ENCODE measurements around the gene C15orf39.
"Not testable (repeated sequence)": the region's sequence is repeated elsewhere in the genome, so short reads cannot be mapped to it uniquely, and the experiment has no call there.

C15orf39 gene

DNA sequence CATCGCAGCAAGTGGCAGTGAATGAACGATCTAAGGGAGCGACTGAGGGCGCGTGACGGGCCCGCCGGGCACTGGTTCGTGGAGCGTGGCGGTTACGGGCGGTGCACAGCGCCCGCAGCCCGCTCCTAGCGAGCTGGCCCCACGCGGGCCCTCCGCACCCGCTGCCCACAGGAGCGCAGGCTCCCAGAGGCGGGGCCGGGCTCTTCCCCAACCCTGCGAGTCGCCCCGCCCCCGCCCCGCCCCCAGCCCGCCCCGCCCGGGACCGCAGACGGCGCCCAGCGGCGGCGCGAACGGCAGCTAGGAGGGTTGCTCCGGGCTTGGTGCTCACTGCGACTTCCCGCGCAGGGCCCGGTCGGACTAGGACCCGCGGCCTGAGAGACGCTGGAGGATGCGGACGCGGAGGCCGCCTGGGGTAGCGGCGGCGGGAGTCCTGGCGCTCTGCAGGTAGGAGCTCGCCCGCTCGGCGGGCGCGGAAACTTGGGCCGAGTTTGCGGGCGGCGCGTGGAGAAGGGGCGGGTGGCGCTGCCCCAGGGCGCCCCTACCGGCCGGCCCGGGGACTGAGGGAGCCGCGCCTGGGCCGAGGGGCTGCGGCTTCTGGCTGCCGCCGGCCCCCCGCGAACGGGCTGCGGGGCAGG lies at the start of gene C15orf39:
Gene C15orf39 (plus strand): TSS at position 267 of the 635 bp plus-strand sequence. CDS start 4,167 bp downstream, outside the sequence.
- intact Hi-C loops (cut with DNase I) = loop anchor here (5.0 to 10.0 kb wide), 2 partner anchors 143 to 159 kb away; partner anchors contain the start of gene NEIL1
- peak; percentile 37 to 94 (median 55) for DNase-seq

DNA sequence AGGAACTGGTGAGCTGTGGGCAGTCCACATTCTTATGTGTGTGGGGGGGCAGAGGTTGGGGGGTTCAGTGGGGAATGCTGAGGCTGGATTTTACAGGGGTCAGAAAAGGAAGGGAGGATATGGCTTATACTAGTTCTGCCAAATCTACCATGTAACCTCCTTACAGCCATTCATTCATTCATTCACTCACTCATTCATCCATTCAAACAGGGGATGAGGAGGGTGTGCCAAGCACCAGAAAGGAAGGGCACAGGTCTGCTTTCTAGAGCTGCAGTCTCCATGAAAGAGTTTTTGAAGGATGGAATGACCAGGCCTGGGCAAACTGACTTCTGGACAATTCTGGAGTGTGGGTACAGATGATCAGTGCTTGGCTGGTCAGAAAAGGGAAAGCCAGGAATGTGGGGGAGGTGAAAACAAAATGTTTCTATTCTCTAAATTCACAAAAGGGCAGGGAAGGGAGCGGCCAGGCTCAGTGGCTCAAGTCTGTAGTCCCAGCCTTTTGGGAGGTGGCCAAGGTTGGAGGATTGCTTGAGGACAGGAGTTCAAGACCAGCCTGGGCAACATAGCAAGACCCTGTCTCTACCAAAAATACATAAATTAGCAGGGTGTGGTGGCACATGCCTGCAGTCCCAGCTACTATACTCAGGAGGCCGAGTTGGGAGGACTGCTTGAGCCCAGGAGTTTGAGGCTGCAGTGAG lies 49.2 kb upstream of the C15orf39 start:
- intact Hi-C loops (cut with DNase I) = no loop called here
- DNase-seq = no peak

DNA sequence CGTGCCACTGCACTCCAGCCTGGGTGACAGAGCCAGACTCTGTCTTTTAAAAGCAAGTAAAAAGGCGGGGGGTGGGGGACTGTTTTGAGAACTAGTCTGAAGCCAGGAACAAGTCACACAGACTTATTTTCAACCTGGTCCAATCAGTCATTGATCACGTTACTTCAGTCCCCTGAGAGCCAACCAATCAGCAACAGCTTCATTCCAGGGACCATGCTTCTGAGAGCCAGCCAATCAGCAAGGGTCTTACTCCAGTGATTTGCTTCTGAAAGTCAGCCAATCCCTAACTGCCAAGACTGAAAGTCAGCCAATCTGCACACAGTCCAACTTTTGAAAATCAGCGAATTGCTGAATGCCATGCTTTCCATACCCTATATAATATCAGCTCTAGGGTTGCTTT lies 48.6 kb upstream of the C15orf39 start:
- DNase-seq = no peak
- intact Hi-C loops (cut with DNase I) = no loop called here

DNA sequence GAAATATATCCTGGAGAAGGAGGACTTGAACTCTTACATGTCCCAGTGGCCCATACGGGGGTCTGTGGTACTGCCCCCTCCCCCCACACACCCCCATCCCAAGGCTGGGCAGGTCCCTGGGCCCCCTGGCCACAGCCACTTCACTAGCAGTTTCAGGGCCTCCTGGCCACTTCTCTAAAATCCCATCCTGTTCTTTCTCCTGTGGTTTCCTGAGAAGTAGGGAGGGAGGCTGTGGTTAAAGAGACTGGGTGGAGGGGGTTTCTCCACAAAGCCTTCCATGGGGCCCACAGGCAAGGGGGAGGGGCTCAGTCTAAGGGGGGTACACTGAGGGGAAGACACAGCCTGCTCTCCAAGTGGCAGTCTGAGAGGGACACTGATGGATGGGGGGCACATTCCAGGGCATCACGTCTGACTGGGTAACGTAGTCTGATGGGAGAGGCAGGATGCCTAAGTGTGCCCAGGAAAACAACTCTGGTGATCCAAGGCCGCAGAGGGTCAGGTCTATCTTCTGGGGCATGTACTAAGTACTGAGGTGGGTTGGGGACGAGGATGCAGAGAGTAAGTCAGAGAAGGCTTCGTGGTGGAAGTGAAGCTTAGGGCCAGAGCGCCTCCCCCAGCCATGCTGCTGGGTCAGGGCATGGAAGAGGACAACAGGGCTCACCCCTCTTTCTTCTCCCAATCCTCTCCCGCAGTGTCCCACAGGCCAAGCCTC lies 48.0 kb upstream of the C15orf39 start:
- intact Hi-C loops (cut with DNase I) = no loop called here
- no peak for DNase-seq

DNA sequence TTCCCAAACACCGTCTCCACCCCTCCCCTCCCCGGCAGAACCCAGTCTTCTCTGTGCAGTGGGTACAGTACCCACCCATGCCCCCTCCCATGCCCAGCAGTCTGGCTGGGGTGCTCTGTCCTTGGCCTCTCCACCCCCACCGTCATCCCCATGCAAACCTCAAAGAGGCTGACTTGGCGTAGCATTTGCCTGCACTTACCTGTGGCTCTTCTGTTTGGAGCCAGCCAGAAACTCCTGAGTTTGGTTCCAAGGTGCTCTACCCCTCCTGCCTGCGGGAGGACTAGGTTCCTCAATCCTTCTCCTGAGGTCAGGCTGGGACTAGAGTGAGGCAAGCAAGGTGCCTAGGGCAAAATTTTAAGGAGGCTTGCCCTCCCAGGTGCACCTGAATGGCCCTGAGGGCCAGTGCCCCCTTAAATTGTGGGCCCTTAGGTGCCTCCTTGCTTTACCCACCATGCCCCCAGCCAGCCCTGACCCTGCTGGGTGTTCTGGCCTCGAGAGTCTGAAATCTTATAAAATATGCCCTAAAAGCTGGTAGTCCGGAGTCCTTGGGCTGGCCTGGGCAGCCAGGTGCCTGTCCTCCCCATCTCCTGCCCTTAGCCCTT lies 47.1 kb upstream of the C15orf39 start:
- no peak for DNase-seq

DNA sequence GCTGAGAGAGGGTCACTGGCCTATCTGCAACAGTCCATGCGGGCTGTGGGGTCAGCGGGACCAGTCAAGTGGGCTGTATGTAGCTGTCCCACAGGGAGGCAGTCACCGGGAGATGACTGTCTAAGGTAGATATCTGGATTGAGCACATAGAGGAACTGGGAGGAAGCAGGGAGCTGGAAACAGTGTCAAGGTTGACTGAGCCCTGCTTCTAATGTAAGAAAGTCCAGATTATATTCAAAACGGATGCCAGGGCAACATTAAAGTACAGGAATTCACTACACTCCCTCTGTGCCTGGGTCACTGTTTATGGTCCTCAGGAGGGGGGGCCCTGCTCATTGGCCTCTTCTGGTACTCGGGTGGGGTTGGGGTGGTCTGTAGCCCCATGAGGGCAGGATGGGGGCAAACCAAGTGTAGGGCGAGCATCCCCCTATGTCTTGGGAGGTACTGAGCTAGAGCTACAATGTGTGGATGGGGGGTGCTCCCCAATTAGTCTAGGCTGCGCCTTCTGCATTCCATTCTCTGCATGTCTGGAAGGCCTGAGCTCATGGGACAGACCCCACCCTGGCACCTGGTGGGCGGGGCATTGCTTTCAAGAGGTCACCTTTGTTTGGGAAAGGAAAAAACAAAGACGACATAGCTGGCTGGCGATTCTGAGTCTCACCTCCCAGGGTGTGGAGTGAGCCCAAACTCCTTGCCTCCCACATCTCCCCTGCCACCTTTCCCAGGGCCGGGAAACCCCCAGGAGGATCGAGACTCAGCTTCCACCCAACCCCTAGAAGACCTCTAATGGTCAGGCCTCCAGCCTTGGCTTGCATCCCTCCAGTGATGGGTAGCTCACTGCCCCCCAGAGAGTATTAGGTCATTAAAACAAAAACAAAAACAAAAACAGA lies 45.1 kb upstream of the C15orf39 start:
- intact Hi-C loops (cut with DNase I) = no loop called here
- DNase-seq = no peak

More for the DNA sequence above, 47.1 kb upstream of the C15orf39 start:
- intact Hi-C loops (cut with DNase I) = no loop called here

DNA sequence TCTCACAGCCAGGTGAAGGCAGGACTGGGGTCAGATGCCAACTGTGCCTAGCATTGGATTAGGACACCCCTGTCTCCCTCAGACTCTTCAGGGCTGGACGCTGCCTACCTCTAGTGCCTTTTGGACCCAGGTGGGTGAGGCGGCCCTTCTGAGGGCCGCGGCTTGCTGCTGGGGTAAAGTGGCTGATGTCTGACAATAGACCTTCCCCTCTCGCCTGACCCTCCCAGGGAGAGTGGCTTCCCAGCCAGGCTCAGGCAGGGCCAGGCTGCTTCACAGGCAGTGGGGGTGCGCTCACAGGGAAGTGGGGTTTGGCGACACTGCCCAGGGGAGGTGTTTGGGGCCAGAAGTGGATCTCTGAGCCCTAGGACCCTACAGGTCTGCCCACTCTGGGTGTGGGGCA lies 43.3 kb upstream of the C15orf39 start:
- no peak for DNase-seq
- intact Hi-C loops (cut with DNase I) = no loop called here

DNA sequence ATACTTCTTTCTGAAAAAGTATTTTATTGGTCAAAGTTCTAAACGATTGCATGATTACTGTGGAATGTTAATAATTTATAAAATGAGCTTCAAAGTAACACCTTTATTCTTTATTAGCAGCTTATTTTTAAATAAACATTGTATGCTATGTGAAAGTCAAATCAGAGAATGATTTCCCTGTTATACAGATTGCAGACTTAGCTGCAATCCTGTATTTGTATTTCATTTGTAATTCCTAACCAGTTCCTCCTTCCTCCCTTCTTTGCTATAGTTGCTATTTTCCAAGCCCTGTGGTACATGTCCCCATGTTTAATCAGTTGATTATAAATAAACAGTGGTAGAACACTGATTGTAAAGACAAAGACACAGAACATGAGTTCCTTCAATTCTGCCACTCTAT lies 42.4 kb upstream of the C15orf39 start:
- DNase-seq = no peak
- intact Hi-C loops (cut with DNase I) = no loop called here

DNA sequence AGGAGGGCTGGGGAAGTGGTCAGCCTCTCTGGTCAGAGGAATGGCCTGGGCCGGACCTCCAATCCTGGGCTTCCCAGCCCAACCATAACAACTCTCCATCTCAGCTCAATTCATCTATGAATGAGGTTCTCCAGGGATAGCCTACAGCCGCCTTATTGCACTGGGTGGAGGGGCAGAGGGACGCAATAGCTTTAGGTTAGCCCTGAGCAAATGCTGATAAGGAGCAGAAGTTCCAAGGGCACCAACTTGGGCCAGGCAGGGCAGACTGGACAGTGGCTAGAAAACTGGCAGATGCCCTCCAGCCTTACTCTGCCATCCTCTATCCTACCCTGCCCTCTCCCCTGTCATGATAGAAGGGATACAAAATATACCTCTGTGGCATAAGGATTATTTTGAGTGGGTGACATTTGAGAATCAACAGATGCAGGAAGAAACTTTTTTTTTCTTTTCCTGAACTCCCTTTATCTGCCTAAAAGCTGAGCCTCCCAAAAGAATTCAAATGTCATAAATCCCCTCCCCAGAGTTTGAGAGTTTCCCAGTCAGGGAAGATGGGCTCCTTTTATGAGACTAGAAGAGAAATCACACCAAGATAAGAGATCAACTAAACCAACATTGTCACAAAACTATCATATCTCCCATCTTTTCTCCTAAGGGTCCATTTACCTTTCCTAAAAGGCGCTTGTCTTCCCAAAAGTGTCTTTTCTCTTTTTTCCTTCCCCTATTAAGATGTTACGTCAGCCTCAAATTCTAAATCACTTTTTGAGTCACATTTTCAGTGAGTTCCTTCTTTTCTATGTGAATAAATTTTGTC lies 40.4 kb upstream of the C15orf39 start:
- intact Hi-C loops (cut with DNase I) = no loop called here
- DNase-seq = no peak

DNA sequence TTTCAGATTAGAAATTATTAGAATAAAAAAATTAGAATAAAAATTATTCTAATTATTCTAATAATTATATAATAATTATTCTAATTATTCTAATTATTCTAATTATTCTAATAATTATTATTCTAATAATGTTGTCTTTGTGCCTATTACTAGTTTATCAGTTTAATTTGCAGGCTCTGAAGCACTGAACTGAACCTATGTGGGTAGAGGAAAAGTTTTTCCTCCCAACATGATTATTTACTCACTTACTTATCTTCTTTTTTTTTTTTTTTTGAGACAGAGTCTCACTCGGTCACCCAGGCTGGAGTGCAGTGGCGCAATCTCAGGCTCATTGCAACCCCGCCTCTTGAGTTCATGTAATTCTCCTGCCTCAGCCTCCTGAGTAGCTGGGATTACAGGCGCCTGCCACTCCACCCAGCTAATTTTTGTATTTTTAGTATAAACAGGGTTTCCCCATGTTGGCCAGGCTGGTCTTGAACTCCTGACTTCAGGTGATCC lies 39.7 kb upstream of the C15orf39 start:
- intact Hi-C loops (cut with DNase I) = no loop called here

DNA sequence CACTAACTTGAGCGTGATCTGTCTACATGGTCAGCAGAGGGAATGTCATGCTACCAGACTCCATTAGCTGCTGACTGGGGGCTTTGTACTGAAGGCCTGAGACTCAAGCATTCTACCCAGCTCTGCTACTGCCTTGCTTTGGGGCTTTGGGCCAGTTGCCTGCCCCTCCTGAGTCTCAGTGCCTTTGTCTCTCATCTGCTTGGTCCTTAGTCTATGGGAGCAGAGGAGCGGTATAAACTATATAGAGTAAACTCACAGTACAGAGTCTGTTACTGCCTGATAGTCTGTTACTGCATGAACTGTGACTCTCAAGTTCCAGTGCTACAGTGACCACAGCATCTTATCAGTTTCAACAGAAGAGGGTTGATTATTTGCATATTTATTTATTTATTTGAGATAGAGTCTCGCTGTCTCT lies 38.5 kb upstream of the C15orf39 start:
- intact Hi-C loops (cut with DNase I) = no loop called here
- no peak for DNase-seq

More for the DNA sequence above, 39.7 kb upstream of the C15orf39 start:
- DNase-seq = no peak

DNA sequence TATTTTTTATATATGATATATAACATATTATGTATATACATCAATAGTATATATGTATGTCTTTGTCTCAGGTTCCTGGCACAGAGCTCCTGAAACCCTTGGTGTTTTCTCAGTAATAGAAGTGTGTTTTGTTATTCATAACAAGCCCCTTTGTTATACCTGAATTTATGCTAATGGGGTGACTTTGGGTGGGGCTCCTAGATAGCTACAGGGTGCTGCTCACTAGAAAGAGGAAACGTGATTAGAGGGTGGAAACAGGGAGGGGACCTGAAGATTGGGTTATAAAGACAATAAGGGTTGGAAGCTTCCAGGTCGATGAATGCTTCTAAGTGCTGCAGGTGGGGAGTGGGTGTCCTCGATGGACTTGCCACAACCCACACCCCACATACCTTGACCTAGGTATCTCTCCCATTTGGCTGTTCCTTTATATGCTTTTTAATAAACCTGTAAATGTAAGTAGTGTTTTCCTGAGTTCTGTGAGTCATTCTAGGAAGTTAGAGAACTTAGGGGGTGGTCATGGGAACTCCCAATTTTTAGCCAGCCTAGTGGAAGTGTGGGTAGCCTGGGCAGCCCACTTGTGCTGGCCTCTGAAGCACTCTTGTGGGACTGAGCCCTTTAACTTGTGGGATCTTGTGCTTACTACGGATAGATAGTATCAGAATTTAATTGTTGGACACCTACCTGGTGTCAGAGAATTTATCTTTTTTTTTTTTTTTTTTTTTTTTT lies 36.9 kb upstream of the C15orf39 start:
- intact Hi-C loops (cut with DNase I) = no loop called here

DNA sequence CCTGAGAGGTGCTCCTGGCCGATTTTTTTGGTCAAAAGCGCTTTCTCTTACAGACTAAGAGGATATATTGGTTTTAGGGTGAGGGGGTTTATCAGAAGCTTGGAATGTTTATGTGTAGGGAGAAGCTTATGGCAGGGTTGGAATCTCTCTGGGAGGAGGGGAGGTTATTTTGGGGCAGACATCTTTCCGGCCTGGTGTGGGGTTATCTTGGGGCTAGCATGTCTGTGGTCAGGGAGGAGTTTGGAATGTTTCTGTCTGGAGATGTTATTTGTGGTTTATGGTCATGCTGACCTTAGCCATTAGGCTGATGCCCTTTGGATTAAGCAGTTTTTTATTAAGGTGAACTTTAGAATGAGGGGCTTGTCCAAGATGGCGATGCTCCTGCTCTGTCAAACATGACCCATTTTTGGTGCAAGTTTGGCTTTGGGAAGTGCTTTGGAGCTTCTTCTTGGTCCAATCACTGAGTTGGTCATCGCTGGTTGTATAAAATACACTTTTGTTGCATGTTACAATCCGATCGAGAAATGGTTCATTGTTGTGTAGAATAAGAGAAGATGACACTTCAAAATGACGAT lies 35.1 kb upstream of the C15orf39 start:
- DNase-seq; intact Hi-C loops (cut with DNase I): not testable (repeated sequence)

More for the DNA sequence above, 36.9 kb upstream of the C15orf39 start:
- DNase-seq = no peak

DNA sequence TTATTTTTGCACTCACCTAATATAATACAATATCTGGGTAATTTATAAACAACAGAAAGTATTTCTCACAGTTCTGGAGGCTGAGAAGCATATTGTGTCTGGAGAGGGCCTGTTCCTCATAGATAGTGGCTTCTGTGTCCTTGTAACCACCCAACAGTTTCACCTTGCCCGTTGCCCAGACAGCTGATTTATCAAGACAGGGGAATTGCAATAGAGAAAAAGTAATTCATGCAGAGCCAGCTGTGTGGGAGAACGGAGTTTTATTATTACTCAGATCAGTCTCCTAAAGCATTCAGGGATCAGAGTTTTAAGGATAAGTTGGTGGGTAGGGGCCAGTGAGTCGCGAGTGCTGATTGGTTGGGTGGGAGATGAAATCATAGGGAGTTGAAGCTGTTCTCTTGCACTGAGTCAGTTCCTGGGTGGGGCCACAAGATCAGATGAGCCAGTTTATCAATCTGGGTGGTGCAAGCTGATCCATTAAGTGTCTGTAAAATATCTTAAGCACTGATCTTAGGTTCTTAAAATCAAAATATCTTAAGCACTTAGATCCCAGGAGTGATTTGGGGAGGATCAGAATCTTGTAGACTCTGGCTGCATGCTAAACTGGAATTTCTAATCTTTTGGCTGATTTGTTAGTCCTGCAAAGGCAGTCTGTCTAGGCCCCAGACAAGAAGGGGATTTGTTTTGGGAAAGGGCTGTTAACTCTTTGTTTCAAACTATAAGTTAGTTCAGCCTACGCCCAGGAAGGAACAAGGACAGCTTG lies 33.9 kb upstream of the C15orf39 start:
- DNase-seq = no peak
- intact Hi-C loops (cut with DNase I) = no loop called here

DNA sequence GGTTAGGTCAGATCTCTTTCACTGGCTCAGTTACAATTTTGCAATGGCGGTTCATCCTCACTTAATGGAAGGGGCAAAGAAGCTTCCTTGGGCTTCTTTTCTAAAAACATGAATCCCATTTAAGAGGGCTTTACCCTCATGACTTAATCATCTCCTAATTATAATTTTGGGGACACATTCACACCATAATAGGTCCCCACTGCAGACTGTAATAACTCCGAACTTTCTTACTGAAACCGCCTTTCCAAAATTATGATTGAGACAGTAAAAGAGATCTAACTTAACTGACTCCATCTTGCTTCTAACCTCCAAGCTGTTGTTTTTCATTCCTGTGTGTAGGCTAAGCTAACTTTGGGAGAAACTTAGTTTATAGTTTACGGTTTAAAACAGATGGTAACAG lies 33.3 kb upstream of the C15orf39 start:
- no peak for DNase-seq
- intact Hi-C loops (cut with DNase I) = no loop called here

DNA sequence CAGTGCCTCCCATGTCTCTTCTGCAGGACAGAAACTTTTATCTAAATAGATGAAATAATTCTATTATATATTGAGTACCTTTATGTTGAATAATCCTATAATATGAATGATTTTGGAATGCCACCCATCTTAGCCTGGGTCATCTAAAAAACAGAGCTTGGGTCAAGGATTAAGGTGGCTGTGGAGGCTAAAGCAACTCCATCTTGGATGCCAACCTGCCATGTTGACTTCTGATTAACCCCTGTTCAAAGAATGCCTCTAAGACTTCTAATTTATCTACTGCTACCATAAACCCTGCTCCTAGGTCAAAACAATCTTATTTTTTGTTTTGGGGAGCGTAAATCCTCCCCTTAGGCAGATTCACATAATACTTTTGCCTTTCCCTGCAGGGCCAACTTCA lies 31.5 kb upstream of the C15orf39 start:
- intact Hi-C loops (cut with DNase I) = no loop called here
- DNase-seq = no peak

DNA sequence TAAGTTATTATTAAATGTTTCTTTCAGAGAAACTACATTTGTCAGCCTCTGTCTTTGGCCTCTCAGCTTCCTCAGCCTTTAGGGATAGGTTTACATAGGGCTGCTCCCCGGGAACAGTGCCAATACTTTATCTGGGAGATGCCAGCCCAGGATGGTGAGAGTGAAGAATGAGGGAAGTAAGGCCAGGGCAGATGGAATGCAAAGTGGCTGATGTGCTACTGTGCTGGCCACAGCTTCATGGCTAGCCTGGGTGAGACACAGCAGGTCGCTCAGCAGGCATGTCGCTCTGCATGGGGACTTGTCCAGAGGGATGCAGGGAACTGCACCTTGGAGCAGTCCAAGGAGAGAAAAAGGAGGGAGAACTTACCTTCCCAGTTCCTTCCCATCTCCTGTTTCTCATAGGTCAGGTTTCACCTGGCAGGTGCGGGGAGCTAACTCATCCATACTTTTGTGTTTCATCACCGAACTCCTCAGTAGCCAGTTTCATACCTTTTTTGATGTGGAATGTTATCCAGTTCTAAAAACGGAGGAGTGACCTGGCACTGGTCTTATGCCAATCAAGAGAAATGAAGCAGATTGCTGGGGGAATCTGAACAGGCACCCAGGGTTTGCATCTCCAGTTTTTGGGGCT lies 30.9 kb upstream of the C15orf39 start:
- DNase-seq = no peak

More for the DNA sequence above, 30.9 kb upstream of the C15orf39 start:
- intact Hi-C loops (cut with DNase I) = no loop called here
